Heart left ventricle (tissue), 13 donors: ENCODE results near the gene POU5F1.

Experiments used
- POLR2A ChIP-seq, 2 donors: fragments of 450-650 bp; IDR thresholded peaks; one replicate each; pipeline ENCODE4 v1.6.1; 2017; ENCODE audit warnings: antibody characterized with exemption in 2 of 2, mild to moderate bottlenecking in 2 of 2, moderate library complexity in 2 of 2
- TF ChIP-seq, protein P1 (sequence below), 12 donors: fragments of 200-600 bp; sonication (generic) in 4 of 12; IDR thresholded peaks; one replicate each; pipeline versions ENCODE4 v1.5.0 to v1.8.0; 2018 to 2022; ENCODE audit warnings: antibody characterized with exemption in 12 of 12, mild to moderate bottlenecking in 5 of 12
- donor health status: ischemic (EF 13 %, LVEDD 7.1; RV severe dilation, severe dysfunction).
- donor health status: DM: no; HTN: yes; CAD: no.
- donor health status: DM: no; HTN: no; CAD: no.
- donor health status: ischemic (EF 25% LVEDD 6.9; RV normal size, moderate dysfunction).
- donor health status: ischemic (EF 25% LVEDD 5.7; RV mildly dilated, moderate dysfunction).
- donor health status: ischemic (EF 35%, LVEDD 5.7; RV mildly dilated, moderate dysfunction).
- donor health status: nonischemic (EF 11% LVEDD 7.7; RV severe dilation, severe dysfunction).
- donor health status: DM: yes; HTN: yes; CAD: no.
- donor health status: PGD.
- donor health status: ischemic (EF 29% LVEDD 5.4; RV normal size, mild dysfunction).
- donor health status: nonischemic (EF 23%, LVEDD 6.1; RV moderate dilation, normal function).

DNA sequence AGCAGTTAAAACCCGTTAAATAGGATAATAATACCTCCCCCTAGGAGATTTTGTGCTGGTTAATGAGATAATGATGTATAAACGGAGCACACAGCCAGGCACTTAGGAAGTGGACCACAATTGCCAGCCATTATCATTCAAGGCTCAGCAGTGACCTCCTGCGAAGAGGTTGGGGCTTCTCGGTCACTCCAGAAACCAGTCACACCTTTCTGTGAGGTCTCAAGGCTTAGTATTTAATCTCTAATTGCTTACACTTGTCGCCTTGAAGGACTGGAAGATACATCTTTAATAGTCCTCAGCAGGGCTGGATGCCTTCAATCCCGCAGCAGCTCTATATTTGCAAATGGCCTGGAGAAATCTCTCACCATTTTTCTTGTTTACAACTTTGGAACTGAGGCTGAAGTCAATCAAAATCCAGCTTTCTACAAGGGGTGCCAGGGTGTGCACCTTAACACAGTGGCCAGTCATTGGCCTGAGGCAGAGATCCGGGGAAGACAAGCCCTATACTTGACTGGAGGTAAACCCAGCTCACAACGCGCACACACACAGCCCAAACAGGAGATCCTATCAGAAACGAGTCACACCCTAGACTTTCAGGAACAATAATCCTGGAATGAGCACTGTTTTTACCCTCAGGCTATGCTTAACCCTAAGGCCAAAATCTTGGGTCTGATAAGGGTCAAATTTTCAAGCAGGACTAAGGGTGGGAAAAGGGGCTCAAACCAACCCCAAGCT lies 1.2 kb downstream of the POU5F1 start:
- TF ChIP-seq, protein P1, sequence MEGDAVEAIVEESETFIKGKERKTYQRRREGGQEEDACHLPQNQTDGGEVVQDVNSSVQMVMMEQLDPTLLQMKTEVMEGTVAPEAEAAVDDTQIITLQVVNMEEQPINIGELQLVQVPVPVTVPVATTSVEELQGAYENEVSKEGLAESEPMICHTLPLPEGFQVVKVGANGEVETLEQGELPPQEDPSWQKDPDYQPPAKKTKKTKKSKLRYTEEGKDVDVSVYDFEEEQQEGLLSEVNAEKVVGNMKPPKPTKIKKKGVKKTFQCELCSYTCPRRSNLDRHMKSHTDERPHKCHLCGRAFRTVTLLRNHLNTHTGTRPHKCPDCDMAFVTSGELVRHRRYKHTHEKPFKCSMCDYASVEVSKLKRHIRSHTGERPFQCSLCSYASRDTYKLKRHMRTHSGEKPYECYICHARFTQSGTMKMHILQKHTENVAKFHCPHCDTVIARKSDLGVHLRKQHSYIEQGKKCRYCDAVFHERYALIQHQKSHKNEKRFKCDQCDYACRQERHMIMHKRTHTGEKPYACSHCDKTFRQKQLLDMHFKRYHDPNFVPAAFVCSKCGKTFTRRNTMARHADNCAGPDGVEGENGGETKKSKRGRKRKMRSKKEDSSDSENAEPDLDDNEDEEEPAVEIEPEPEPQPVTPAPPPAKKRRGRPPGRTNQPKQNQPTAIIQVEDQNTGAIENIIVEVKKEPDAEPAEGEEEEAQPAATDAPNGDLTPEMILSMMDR (IDR thresholded peaks at IDR 0.05), result no peak
- no peak for TF ChIP-seq POLR2A (IDR thresholded peaks at IDR 0.05)
